ENCODE data around the gene MAN2B1. TPM values are rescaled to one million over a fixed set of nuclear protein-coding genes. Genes with fewer than 3 reads are reported as not detected.

MAN2B1 gene
- total RNA-seq, 1 donor from 2014 or later = 36.3 TPM

- no peak for TF ChIP-seq CTCF (IDR thresholded peaks at IDR 0.05)
- H3K9me3 ChIP-seq = no peaks in the 10 kb centered on the region
- DNase-seq (ENCODE audit: low spot score in 2 of 2) = no peak
- no peaks in the 10 kb centered on the region for H3K4me1 ChIP-seq
- H3K36me3 ChIP-seq = peaks cover 84 to 93% of the 10 kb centered on the region in 2 donors
- intact Hi-C loops (cut with DNase I) = no loop called here
- no peak overlapping the region for H3K27ac ChIP-seq
- no peak overlapping the region for H3K4me3 ChIP-seq
- no peaks in the 10 kb centered on the region for H3K27me3 ChIP-seq
Observed at GRCh38 chr19:12708641-12709040, 42.1 kb upstream of the MAN2B1 start.

GRCh38 chr19:12706332-12706718, 39.8 kb upstream of the MAN2B1 start:
- intact Hi-C loops (cut with DNase I) = no loop called here
- TF ChIP-seq CTCF (IDR thresholded peaks at IDR 0.05) = no peak
- H3K9me3 ChIP-seq = no peaks in the 10 kb centered on the region
- H3K4me3 ChIP-seq = no peak overlapping the region
- H3K27me3 ChIP-seq = no peaks in the 10 kb centered on the region
- no peak overlapping the region for H3K27ac ChIP-seq
- H3K4me1 ChIP-seq = no peaks in the 10 kb centered on the region
- H3K36me3 ChIP-seq = peaks cover 91 to 100% of the 10 kb centered on the region in 2 donors
- no peak for DNase-seq (ENCODE audit: low spot score in 2 of 2)

GRCh38 chr19:12705654-12706331, 39.3 kb upstream of the MAN2B1 start:
- Histone ChIP-seq H3K4me3 (no peak overlapping the region), H3K27ac (no peak overlapping the region), H3K4me1 (no peaks in the 10 kb centered on the region), H3K9me3 (no peaks in the 10 kb centered on the region), H3K27me3 (no peaks in the 10 kb centered on the region), H3K36me3 (peaks cover 91 to 100% of the 10 kb centered on the region in 2 donors)
- TF ChIP-seq CTCF (IDR thresholded peaks at IDR 0.05) = no peak
- DNase-seq (ENCODE audit: low spot score in 2 of 2) = no peak
- intact Hi-C loops (cut with DNase I) = no loop called here

- H3K9me3 ChIP-seq = no peaks in the 10 kb centered on the region
- no peak for DNase-seq (ENCODE audit: low spot score in 2 of 2)
- intact Hi-C loops (cut with DNase I) = no loop called here
- H3K36me3 ChIP-seq = peaks cover 91 to 100% of the 10 kb centered on the region in 2 donors
- no peaks in the 10 kb centered on the region for H3K4me1 ChIP-seq
- no peak overlapping the region for H3K27ac ChIP-seq
- no peak overlapping the region for H3K4me3 ChIP-seq
- no peaks in the 10 kb centered on the region for H3K27me3 ChIP-seq
- TF ChIP-seq CTCF (IDR thresholded peaks at IDR 0.05) = no peak
Observed at GRCh38 chr19:12705169-12705568, 38.6 kb upstream of the MAN2B1 start.

GRCh38 chr19:12703046-12703445, 36.5 kb upstream of the MAN2B1 start:
- H3K36me3 ChIP-seq = peaks cover 79 to 82% of the 10 kb centered on the region in 2 donors
- no peak for TF ChIP-seq CTCF (IDR thresholded peaks at IDR 0.05)

More at GRCh38 chr19:12703046-12703445, 36.5 kb upstream of the MAN2B1 start:
- Histone ChIP-seq H3K27me3 (no peaks in the 10 kb centered on the region), H3K4me3 (no peak overlapping the region), H3K27ac (no peak overlapping the region), H3K9me3 (no peaks in the 10 kb centered on the region), H3K4me1 (no peaks in the 10 kb centered on the region)
- DNase-seq (ENCODE audit: low spot score in 2 of 2) = no peak
- intact Hi-C loops (cut with DNase I) = no loop called here
